Spleen (tissue), 11 donors: ENCODE results near the gene DDX4. TPM values are rescaled to one million over a fixed set of nuclear protein-coding genes. Genes with fewer than 3 reads are reported as not detected.

Experiments
- DNase-seq: peaks from one replicate; pipeline ENCODE4 v3.0.0-alpha.2; 2020
- H3K27ac ChIP-seq, 8 donors: fragments of 200-600 bp; sonication (generic) in 7 of 8; 1 replicate in 4 of 8; 2 replicates in 4 of 8; pipeline versions ENCODE4 v1.5.0 to v1.8.0; 2016 to 2021; ENCODE audit warnings: inconsistent platforms in 4 of 8, mild to moderate bottlenecking in 4 of 8, moderate library complexity in 1 of 8
- H3K27me3 ChIP-seq, 7 donors: fragments of 200-600 bp; sonication (generic) in 6 of 7; replicated peaks in 1 of 7; 1 replicate in 4 of 7; 2 replicates in 3 of 7; pipeline versions ENCODE4 v1.5.0 to v1.8.0; 2016 to 2021; ENCODE audit warnings: inconsistent platforms in 3 of 7, mild to moderate bottlenecking in 1 of 7
- H3K36me3 ChIP-seq, 6 donors: fragments of 200-600 bp; sonication (generic) in 5 of 6; 1 replicate in 4 of 6; 2 replicates in 2 of 6; pipeline versions ENCODE4 v1.5.0 to v1.8.0; 2016 to 2021; ENCODE audit warnings: inconsistent platforms in 2 of 6
- H3K4me1 ChIP-seq, 6 donors: fragments of 200-600 bp; sonication (generic) in 5 of 6; 1 replicate in 3 of 6; 2 replicates in 3 of 6; pipeline versions ENCODE4 v1.5.0 to v1.8.0; 2016 to 2021; ENCODE audit warnings: inconsistent platforms in 3 of 6
- H3K4me3 ChIP-seq, 8 donors: fragments of 200-600 bp; sonication (generic) in 7 of 8; 1 replicate in 4 of 8; 2 replicates in 4 of 8; pipeline versions ENCODE4 v1.5.0 to v1.8.0; 2016 to 2021; ENCODE audit warnings: inconsistent platforms in 4 of 8, mild to moderate bottlenecking in 4 of 8, moderate library complexity in 2 of 8
- H3K9me3 ChIP-seq, 8 donors: fragments of 200-600 bp; sonication (generic) in 7 of 8; 1 replicate in 4 of 8; 2 replicates in 4 of 8; pipeline versions ENCODE4 v1.5.0 to v1.8.0; 2016 to 2021; ENCODE audit warnings: inconsistent platforms in 4 of 8
- CTCF ChIP-seq, 11 experiments: fragments of 200-600 bp in 7 of 11; fragments of 450-650 bp in 4 of 11; sonication (generic) in 4 of 11; IDR thresholded peaks in 8 of 11; conservative IDR thresholded peaks in 3 of 11; 1 replicate in 7 of 11; 2 replicates in 4 of 11; pipeline versions ENCODE4 v1.4.0 to v1.8.0; 2016 to 2021; ENCODE audit warnings: antibody characterized with exemption in 11 of 11, inconsistent platforms in 4 of 11, mild to moderate bottlenecking in 1 of 11
- POLR2A ChIP-seq, 3 donors: fragments of 450-650 bp; IDR thresholded peaks; one replicate each; pipeline ENCODE4 v1.5.1; 2017; ENCODE audit warnings: antibody characterized with exemption in 3 of 3, mild to moderate bottlenecking in 1 of 3
- POLR2AphosphoS5 ChIP-seq, 3 donors: sonication (generic); formaldehyde crosslinking; IDR thresholded peaks; one replicate each; pipeline ENCODE4 v1.5.1; 2017; ENCODE audit warnings: antibody characterized with exemption in 3 of 3
- WGBS, 5 donors: extraction: QIAGEN DNeasy Blood & Tissue Kit in 3 of 5; methylation state at CpG; one replicate each; pipeline versions ENCODE4 v1.1.5 to v1.1.7; 2013 to 2018; 5-methylcytosine and 5-hydroxymethylcytosine counted together
- intact Hi-C: fragments of 100-400 bp; cut with DNase I; formaldehyde crosslinking; loops from one replicate; pipeline ENCODE4 v1.15.0; 2023; ENCODE audit warnings: low total_unique reads
- polyA plus RNA-seq, 3 donors: library from polyadenylated mRNA; stranded (reverse); fragments of 200-250 nt; gene quantifications; one replicate each; pipeline ENCODE4 v1.2.1, GENCODE V29; 2013
- total RNA-seq, 7 donors: library from RNA; depleted of rRNA in 3 of 7; stranded (reverse); fragments of >200 nt in 3 of 7; fragmentation: NEBNext Ultra II Directional in 4 of 7; extraction: Animal tissue kit (Norgen Biotek cat#: 25700) in 4 of 7; gene quantifications; one replicate each; pipeline versions ENCODE4 v1.1.0 to v1.2.1, GENCODE V29; 2016 to 2021
- donor health status: healthy with polysubstance abuse.
- donor health status: DM: no; HTN: no; CAD: no; lungs with moderate emphysema.
- donor health status: DM: no; HTN: no; CAD: no.
- donor health status: Bipolar disorder and iron deficiency.
- donor health status: healthy.
- donor health status: DM: no; HTN: no; CAD: no.
- donor health status: DM: yes; HTN: yes; CAD: no.

Gene DDX4
- total and polyA plus RNA-seq, 10 donors = 0.07 to 0.30 TPM; not detected in 8

DNA sequence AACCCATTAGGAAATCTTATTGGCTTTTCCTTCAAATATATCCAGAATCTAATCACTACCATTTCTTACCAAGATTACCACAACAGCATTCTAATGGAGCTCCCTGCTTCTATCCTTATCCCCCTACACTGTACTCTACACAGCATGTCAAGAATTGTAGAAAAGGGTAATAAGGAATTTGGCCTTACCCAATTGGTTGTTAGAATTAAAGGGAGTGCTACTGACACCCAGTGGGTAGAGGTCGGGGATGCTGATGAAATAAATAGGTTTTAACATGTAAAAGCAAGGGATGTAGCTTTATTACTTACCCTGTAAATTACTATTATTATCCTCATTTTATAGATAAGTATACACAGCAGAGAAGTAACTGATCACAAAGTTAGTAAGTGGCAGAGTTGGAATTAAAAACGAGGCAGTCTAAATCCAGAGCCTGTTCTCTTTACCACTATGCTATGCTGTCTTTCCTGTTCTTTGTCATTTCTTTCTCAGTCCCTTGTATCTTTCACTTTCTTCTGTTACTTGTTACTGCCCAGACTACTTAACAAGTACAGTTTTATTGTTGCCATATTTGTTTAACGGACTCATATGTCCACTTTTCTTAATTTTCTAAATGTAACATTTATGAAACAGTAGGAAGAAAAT is 36.3 kb upstream of the DDX4 start:
- no peak overlapping the region for H3K4me3 ChIP-seq
- intact Hi-C loops = no loop called here
- H3K27me3 ChIP-seq = no peaks in the 10 kb centered on the region
- peaks cover 0 to 24% (median 2%) of the 10 kb centered on the region in 6 donors for H3K36me3 ChIP-seq
- H3K27ac ChIP-seq = no peak overlapping the region
- no peaks in the 10 kb centered on the region for H3K9me3 ChIP-seq
- peaks cover 0 to 14% (median 2%) of the 10 kb centered on the region in 6 donors for H3K4me1 ChIP-seq
- 83 to 93% (median 84%) methylated on average over 3 of the region's 3 CpGs for WGBS, 5 donors
- TF ChIP-seq CTCF (IDR thresholded peaks at IDR 0.05 in 8 of 11, conservative IDR thresholded peaks at IDR 0.05 in 3 of 11) (no peak), POLR2AphosphoS5 (IDR thresholded peaks at IDR 0.05) (no peak), POLR2A (IDR thresholded peaks at IDR 0.05) (no peak)
- DNase-seq = no peak

DNA sequence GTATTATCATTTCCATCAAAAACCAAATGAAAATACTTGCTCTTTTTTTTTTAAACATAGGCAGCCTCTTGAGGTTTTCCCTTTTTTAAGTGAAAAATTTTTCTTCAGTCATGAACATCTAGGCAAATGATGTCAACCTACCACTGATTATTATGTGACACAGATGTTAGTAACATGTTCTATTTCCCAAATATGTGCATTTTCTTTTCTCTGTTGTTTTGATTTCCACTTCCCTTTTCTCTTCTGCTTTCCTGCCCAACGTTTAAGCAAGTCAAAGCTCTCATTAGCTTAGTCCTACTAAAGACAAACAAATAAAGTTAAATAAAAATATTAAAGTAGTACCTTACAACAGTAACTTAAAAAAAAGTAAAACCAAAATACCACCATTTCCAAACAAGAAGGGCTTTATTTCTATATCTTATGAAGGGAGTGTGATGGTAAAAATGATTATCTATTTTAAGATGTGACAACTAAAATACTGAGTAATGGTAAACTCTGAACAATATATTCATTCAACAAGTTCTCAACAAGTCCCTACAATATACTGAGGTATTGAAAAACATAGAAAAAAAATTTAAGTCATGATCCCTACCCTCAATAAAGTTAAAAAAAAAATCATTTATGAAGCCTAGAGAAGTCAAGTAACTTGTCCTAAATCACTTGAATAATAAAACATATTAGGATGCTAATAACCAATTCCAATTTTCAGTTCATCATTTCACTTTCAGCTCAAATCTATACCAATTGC is 35.1 kb upstream of the DDX4 start:
- Histone ChIP-seq H3K36me3 (peaks cover 0 to 19% (median 2%) of the 10 kb centered on the region in 6 donors), H3K27me3 (no peaks in the 10 kb centered on the region), H3K27ac (peak overlapping the region in 1 of 8 donors; percentile 10), H3K4me1 (peaks cover 0 to 14% (median 2%) of the 10 kb centered on the region in 6 donors), H3K9me3 (no peaks in the 10 kb centered on the region), H3K4me3 (no peak overlapping the region)
- TF ChIP-seq POLR2A (IDR thresholded peaks at IDR 0.05) = no peak
- TF ChIP-seq POLR2AphosphoS5 (IDR thresholded peaks at IDR 0.05) = no peak
- no peak for TF ChIP-seq CTCF (IDR thresholded peaks at IDR 0.05 in 8 of 11, conservative IDR thresholded peaks at IDR 0.05 in 3 of 11)
- 5 to 11% (median 9%) methylated on average over 1 of the region's 1 CpG for WGBS, 5 donors
- no peak for DNase-seq
- intact Hi-C loops = no loop called here

- H3K27me3 ChIP-seq = no peaks in the 10 kb centered on the region
- H3K27ac ChIP-seq = no peak overlapping the region
- no peak for DNase-seq
- H3K36me3 ChIP-seq = peaks cover 0 to 28% (median 5%) of the 10 kb centered on the region in 6 donors
- H3K4me1 ChIP-seq = peaks cover 4 to 38% (median 11%) of the 10 kb centered on the region in 6 donors
- intact Hi-C loops = no loop called here
- H3K9me3 ChIP-seq = no peaks in the 10 kb centered on the region
- no peak overlapping the region for H3K4me3 ChIP-seq
- TF ChIP-seq POLR2AphosphoS5 (IDR thresholded peaks at IDR 0.05) (no peak), CTCF (IDR thresholded peaks at IDR 0.05 in 8 of 11, conservative IDR thresholded peaks at IDR 0.05 in 3 of 11) (no peak), POLR2A (IDR thresholded peaks at IDR 0.05) (no peak)
These were observed 31.6 kb upstream of the DDX4 start for GRCh38 chr5:55706230-55706629.

DNA sequence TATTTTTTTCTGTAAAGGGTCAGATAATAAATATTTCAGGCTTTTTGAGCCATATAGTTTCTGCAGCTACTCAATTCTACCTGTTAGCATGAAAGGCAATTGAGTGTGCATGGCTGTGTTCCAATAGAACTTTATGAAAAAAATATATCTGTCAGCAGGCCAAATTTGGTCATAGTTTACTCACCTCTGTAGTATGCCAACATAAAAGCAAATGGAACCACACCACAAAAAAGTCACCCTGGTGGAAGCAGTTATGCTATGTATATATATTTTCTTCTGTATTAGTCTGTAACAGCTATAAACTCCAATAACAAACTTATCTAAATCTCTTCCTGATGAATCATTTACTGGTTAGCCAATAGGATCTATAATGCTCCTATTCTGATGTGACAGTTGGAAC is 29.1 kb upstream of the DDX4 start:
- Histone ChIP-seq H3K27me3 (no peaks in the 10 kb centered on the region), H3K36me3 (peaks cover 0 to 20% (median 5%) of the 10 kb centered on the region in 6 donors), H3K4me1 (peaks cover 4 to 39% (median 23%) of the 10 kb centered on the region in 6 donors), H3K9me3 (no peaks in the 10 kb centered on the region), H3K27ac (no peak overlapping the region), H3K4me3 (no peak overlapping the region)
- no peak for DNase-seq
- intact Hi-C loops = no loop called here
- TF ChIP-seq POLR2A (IDR thresholded peaks at IDR 0.05) (no peak), POLR2AphosphoS5 (IDR thresholded peaks at IDR 0.05) (no peak), CTCF (IDR thresholded peaks at IDR 0.05 in 8 of 11, conservative IDR thresholded peaks at IDR 0.05 in 3 of 11) (no peak)
